GM23248 (cell line): Measurements from ENCODE around the gene OR5J2. TPM values are rescaled to one million over a fixed set of nuclear protein-coding genes. Genes with fewer than 3 reads are reported as not detected.
"Not testable (repeated sequence)": the region's sequence is repeated elsewhere in the genome, so short reads cannot be mapped to it uniquely, and the experiment has no call there.

Source experiments
- DNase-seq: peaks from one replicate; pipeline ENCODE4 v3.0.0-alpha.2; 2015
- H2AFZ ChIP-seq: fragments of 200-600 bp; sonication (generic); 2 replicates; pipeline ENCODE4 v1.6.1; 2016; ENCODE audit warnings: antibody characterized with exemption
- H3F3A ChIP-seq: fragments of 200-600 bp; sonication (generic); 2 replicates; pipeline ENCODE4 v1.6.1; 2016; ENCODE audit warnings: mild to moderate bottlenecking, antibody characterized with exemption, mixed run types; ENCODE audit not compliant: insufficient read depth
- H3K27ac ChIP-seq: fragments of 200-600 bp; sonication (generic); 2 replicates; pipeline ENCODE4 v1.5.1; 2016; ENCODE audit warnings: mild to moderate bottlenecking
- H3K27me3 ChIP-seq: fragments of 200-600 bp; sonication (generic); replicated peaks from 2 replicates; pipeline ENCODE4 v1.6.1; 2016; ENCODE audit warnings: mild to moderate bottlenecking; ENCODE audit not compliant: insufficient read depth
- H3K36me3 ChIP-seq: fragments of 200-600 bp; sonication (generic); 2 replicates; pipeline ENCODE4 v1.6.1; 2016; ENCODE audit warnings: low read depth, mild to moderate bottlenecking
- H3K4me1 ChIP-seq: fragments of 200-600 bp; sonication (generic); 2 replicates; pipeline ENCODE4 v1.6.1; 2016; ENCODE audit warnings: mild to moderate bottlenecking; ENCODE audit not compliant: insufficient read depth
- H3K4me2 ChIP-seq: fragments of 200-600 bp; sonication (generic); one replicate; pipeline ENCODE4 v1.6.1; 2016; ENCODE audit warnings: mild to moderate bottlenecking; ENCODE audit not compliant: unreplicated experiment
- H3K4me3 ChIP-seq: fragments of 200-600 bp; sonication (generic); 2 replicates; pipeline ENCODE4 v1.5.1; 2016; ENCODE audit warnings: mild to moderate bottlenecking
- H3K79me2 ChIP-seq: fragments of 200-600 bp; sonication (generic); 2 replicates; pipeline ENCODE4 v1.6.1; 2016; ENCODE audit warnings: mild to moderate bottlenecking; ENCODE audit not compliant: insufficient read depth
- H3K9ac ChIP-seq: fragments of 200-600 bp; sonication (generic); 2 replicates; pipeline ENCODE4 v1.6.1; 2016; ENCODE audit warnings: mild to moderate bottlenecking
- H3K9me2 ChIP-seq: fragments of 200-600 bp; sonication (generic); 2 replicates; pipeline ENCODE4 v1.6.1; 2016; ENCODE audit warnings: mixed run types, mild to moderate bottlenecking, moderate library complexity; ENCODE audit not compliant: insufficient read depth
- H3K9me3 ChIP-seq: fragments of 200-600 bp; sonication (generic); one replicate; pipeline ENCODE4 v1.6.1; 2017; ENCODE audit warnings: low read depth
- H4K20me1 ChIP-seq: fragments of 200-600 bp; sonication (generic); 2 replicates; pipeline ENCODE4 v1.6.0; 2016; ENCODE audit not compliant: insufficient read depth
- EZH2 ChIP-seq: fragments of 200-600 bp; sonication (generic); IDR thresholded peaks from 2 replicates; pipeline ENCODE4 v1.6.1; 2018; ENCODE audit warnings: antibody characterized with exemption, mild to moderate bottlenecking; ENCODE audit not compliant: insufficient read depth, poor library complexity, severe bottlenecking
- EZH2phosphoT487 ChIP-seq: fragments of 200-600 bp; sonication (generic); IDR thresholded peaks from 2 replicates; pipeline ENCODE4 v1.6.1; 2018; ENCODE audit warnings: antibody characterized with exemption, moderate library complexity, mild to moderate bottlenecking, low read depth; ENCODE audit not compliant: insufficient read depth
- WGBS, 2 experiments: methylation state at CpG; one replicate each; pipeline ENCODE4 v1.1.6; 2015 to 2017; ENCODE audit warnings: low lambda C conversion rate in 2 of 2, low coverage in 1 of 2; ENCODE audit errors: missing lambda C conversion rate in 2 of 2; 5-methylcytosine and 5-hydroxymethylcytosine counted together
- in situ Hi-C: fragments of 300-500 bp; cut with MboI; formaldehyde crosslinking; loops from 2 replicates; pipeline ENCODE4 v1.15.0; 2020
- polyA plus RNA-seq: library from polyadenylated mRNA; unstranded; fragments of >200 nt; fragmentation: Nextera tagmentation; extraction: Ambion mirVana; gene quantifications from 2 replicates; pipeline ENCODE4 v1.2.1, GENCODE V29; 2016
- total RNA-seq: library from RNA; depleted of rRNA; stranded (reverse); fragments of >200 nt; shearing (Covaris generic); gene quantifications from 2 replicates; pipeline ENCODE4 v1.2.3, GENCODE V29; 2014; rRNA removed

Gene OR5J2
- total and polyA plus RNA-seq, 2 experiments from 2014 or later: not detected

GRCh38 chr11:56196705-56197104, 20.3 kb downstream of the OR5J2 start:
- H3K27me3 ChIP-seq: no peaks in the 10 kb centered on the region
- H4K20me1 ChIP-seq: no peaks in the 10 kb centered on the region
- no peak overlapping the region for H3K4me2 ChIP-seq
- no peaks in the 10 kb centered on the region for H3K9me2 ChIP-seq
- no peak overlapping the region for H3K4me3 ChIP-seq
- H3K9me3 ChIP-seq: no peaks in the 10 kb centered on the region
- H3K36me3 ChIP-seq: no peaks in the 10 kb centered on the region
- H2AFZ ChIP-seq: no peak overlapping the region
- no peaks in the 10 kb centered on the region for H3K79me2 ChIP-seq
- no peaks in the 10 kb centered on the region for H3F3A ChIP-seq
- H3K9ac ChIP-seq: no peak overlapping the region
- H3K27ac ChIP-seq: no peak overlapping the region
- no peak for DNase-seq
- 16 to 23% methylated on average over 3 of the region's 3 CpGs for WGBS, 2 experiments
- in situ Hi-C loops: no loop called here
- TF ChIP-seq EZH2: no peak
- no peaks in the 10 kb centered on the region for H3K4me1 ChIP-seq

- Histone ChIP-seq H3K27ac (no peak overlapping the region), H3K27me3 (no peaks in the 10 kb centered on the region), H4K20me1 (no peaks in the 10 kb centered on the region), H3K9me2 (no peaks in the 10 kb centered on the region), H3K4me2 (no peak overlapping the region), H3F3A (no peaks in the 10 kb centered on the region), H3K79me2 (no peaks in the 10 kb centered on the region), H3K36me3 (no peaks in the 10 kb centered on the region), H3K9me3 (no peaks in the 10 kb centered on the region), H2AFZ (no peak overlapping the region), H3K9ac (no peak overlapping the region), H3K4me1 (no peaks in the 10 kb centered on the region), H3K4me3 (no peak overlapping the region)
- WGBS, 2 experiments: 11 to 13% methylated on average over 2 of the region's 2 CpGs
- in situ Hi-C loops: no loop called here
- no peak for TF ChIP-seq EZH2
- TF ChIP-seq EZH2phosphoT487: no peak
- no peak for DNase-seq
These were observed 20.9 kb downstream of the OR5J2 start for GRCh38 chr11:56197367-56197766.

- no peaks in the 10 kb centered on the region for H3K9me3 ChIP-seq
- no peaks in the 10 kb centered on the region for H3F3A ChIP-seq
- no peak overlapping the region for H3K4me3 ChIP-seq
- H3K36me3 ChIP-seq: no peaks in the 10 kb centered on the region
- H3K79me2 ChIP-seq: no peaks in the 10 kb centered on the region
- no peak overlapping the region for H2AFZ ChIP-seq
- WGBS, 2 experiments: 0% methylated on average over 1 of the region's 1 CpG
- no peaks in the 10 kb centered on the region for H3K4me1 ChIP-seq
- H3K27ac ChIP-seq: no peak overlapping the region
- in situ Hi-C loops: no loop called here
- no peaks in the 10 kb centered on the region for H3K9me2 ChIP-seq
- DNase-seq: no peak
- H3K4me2 ChIP-seq: no peak overlapping the region
- H4K20me1 ChIP-seq: no peaks in the 10 kb centered on the region
- H3K9ac ChIP-seq: no peak overlapping the region
- H3K27me3 ChIP-seq: no peaks in the 10 kb centered on the region
- TF ChIP-seq EZH2phosphoT487 (no peak), EZH2 (no peak)
These were observed 31.4 kb downstream of the OR5J2 start for GRCh38 chr11:56207790-56208189.

GRCh38 chr11:56214537-56214936, 38.1 kb downstream of the OR5J2 start:
- WGBS, 2 experiments: 3 to 6% methylated on average over 2 of the region's 2 CpGs
- no peaks in the 10 kb centered on the region for H3K9me3 ChIP-seq
- H3K27me3 ChIP-seq: no peaks in the 10 kb centered on the region
- no peak overlapping the region for H3K27ac ChIP-seq
- H3K36me3 ChIP-seq: no peaks in the 10 kb centered on the region
- H3K9ac ChIP-seq: no peak overlapping the region
- no peaks in the 10 kb centered on the region for H3K9me2 ChIP-seq
- H4K20me1 ChIP-seq: no peaks in the 10 kb centered on the region
- no peaks in the 10 kb centered on the region for H3K4me1 ChIP-seq
- in situ Hi-C loops: no loop called here
- no peak for DNase-seq
- TF ChIP-seq EZH2 (no peak), EZH2phosphoT487 (no peak)
- H3K4me2 ChIP-seq: no peak overlapping the region
- H3K4me3 ChIP-seq: no peak overlapping the region
- no peaks in the 10 kb centered on the region for H3F3A ChIP-seq
- no peaks in the 10 kb centered on the region for H3K79me2 ChIP-seq
- H2AFZ ChIP-seq: no peak overlapping the region

GRCh38 chr11:56219735-56220134, 43.3 kb downstream of the OR5J2 start:
- H3K4me2 ChIP-seq, H3K9ac ChIP-seq, H3F3A ChIP-seq, H3K36me3 ChIP-seq, H3K9me2 ChIP-seq, H3K27ac ChIP-seq, H3K27me3 ChIP-seq, DNase-seq, H3K4me3 ChIP-seq, in situ Hi-C loops, H3K79me2 ChIP-seq, H2AFZ ChIP-seq, H3K4me1 ChIP-seq, H3K9me3 ChIP-seq, H4K20me1 ChIP-seq: not testable (repeated sequence)
- 31 to 36% methylated on average over 5 of the region's 5 CpGs for WGBS, 2 experiments

Other genes with a start within 250 kb of the OR5J2 start
- gene OR5I1, start 240.2 kb upstream of the OR5J2 start, total RNA-seq: not detected in 2 replicates
- gene OR5I1, start 240.2 kb upstream of the OR5J2 start, polyA plus RNA-seq: not detected in 2 replicates
- gene OR10AG1, start 206.7 kb upstream of the OR5J2 start, total RNA-seq: not detected in 2 replicates
- gene OR10AG1, start 206.7 kb upstream of the OR5J2 start, polyA plus RNA-seq: not detected in 2 replicates
- not detected in 2 replicates for gene OR5F1, start 182.0 kb upstream of the OR5J2 start, total RNA-seq
- not detected in 2 replicates for gene OR5F1, start 182.0 kb upstream of the OR5J2 start, polyA plus RNA-seq
- not detected in 2 replicates for gene OR5AS1, start 149.0 kb upstream of the OR5J2 start, total RNA-seq
- gene OR5AS1, start 149.0 kb upstream of the OR5J2 start, polyA plus RNA-seq: not detected in 2 replicates
- not detected in 2 replicates for gene OR8I2, start 83.3 kb upstream of the OR5J2 start, total RNA-seq
- not detected in 2 replicates for gene OR8I2, start 83.3 kb upstream of the OR5J2 start, polyA plus RNA-seq
- gene OR8H2, start 72.9 kb upstream of the OR5J2 start, total RNA-seq: not detected in 2 replicates
- gene OR8H2, start 72.9 kb upstream of the OR5J2 start, polyA plus RNA-seq: not detected in 2 replicates
- not detected in 2 replicates for gene OR8H3, start 54.2 kb upstream of the OR5J2 start, total RNA-seq
- not detected in 2 replicates for gene OR8H3, start 54.2 kb upstream of the OR5J2 start, polyA plus RNA-seq
- not detected in 2 replicates for gene OR8J3, start 36.4 kb upstream of the OR5J2 start, total RNA-seq
- not detected in 2 replicates for gene OR8J3, start 36.4 kb upstream of the OR5J2 start, polyA plus RNA-seq
- not detected in 2 replicates for gene OR8K5, start 16.3 kb upstream of the OR5J2 start, total RNA-seq
- gene OR8K5, start 16.3 kb upstream of the OR5J2 start, polyA plus RNA-seq: not detected in 2 replicates
- not detected in 2 replicates for gene OR5T2, start 57.6 kb downstream of the OR5J2 start, total RNA-seq
- gene OR5T2, start 57.6 kb downstream of the OR5J2 start, polyA plus RNA-seq: not detected in 2 replicates
- gene OR5T3, start 75.6 kb downstream of the OR5J2 start, total RNA-seq: not detected in 2 replicates
- not detected in 2 replicates for gene OR5T3, start 75.6 kb downstream of the OR5J2 start, polyA plus RNA-seq
- not detected in 2 replicates for gene OR5T1, start 97.5 kb downstream of the OR5J2 start, total RNA-seq
- not detected in 2 replicates for gene OR5T1, start 97.5 kb downstream of the OR5J2 start, polyA plus RNA-seq
- gene OR8H1, start 115.6 kb downstream of the OR5J2 start, total RNA-seq: not detected in 2 replicates
- gene OR8H1, start 115.6 kb downstream of the OR5J2 start, polyA plus RNA-seq: not detected in 2 replicates
- not detected in 2 replicates for gene OR8K3, start 138.5 kb downstream of the OR5J2 start, total RNA-seq
- gene OR8K3, start 138.5 kb downstream of the OR5J2 start, polyA plus RNA-seq: not detected in 2 replicates
- gene OR8K1, start 169.4 kb downstream of the OR5J2 start, total RNA-seq: not detected in 2 replicates
- gene OR8K1, start 169.4 kb downstream of the OR5J2 start, polyA plus RNA-seq: not detected in 2 replicates
- gene OR8J1, start 177.7 kb downstream of the OR5J2 start, total RNA-seq: not detected in 2 replicates
- gene OR8J1, start 177.7 kb downstream of the OR5J2 start, polyA plus RNA-seq: not detected in 2 replicates
- not detected in 2 replicates for gene OR8U1, start 199.0 kb downstream of the OR5J2 start, total RNA-seq
- not detected in 2 replicates for gene OR8U1, start 199.0 kb downstream of the OR5J2 start, polyA plus RNA-seq
- gene OR5AL1, start 236.1 kb downstream of the OR5J2 start, total RNA-seq: not detected in 2 replicates
- gene OR5AL1, start 236.1 kb downstream of the OR5J2 start, polyA plus RNA-seq: not detected in 2 replicates